ENCODE measurements around the gene VAMP5.

Gene VAMP5

GRCh38 chr2:85635636-85636035, 51.4 kb downstream of the VAMP5 start:
- no peak for DNase-seq (ENCODE audit: low read depth)

GRCh38 chr2:85642725-85643124, 58.5 kb downstream of the VAMP5 start:
- no peak for DNase-seq (ENCODE audit: low read depth)

Measured in stimulated activated CD4-positive, alpha-beta T cell treated with anti-CD3 and anti-CD28 coated beads, Interleukin-2, amount 100 ng/mL, for 4 hours (primary cell).